Activated CD4-positive, alpha-beta T cell treated with anti-CD3 and anti-CD28 coated beads for 24 hours (primary cell): ENCODE measurements around the gene PGAM2.

ENCODE experiments used
- DNase-seq, 2 donors: peaks; one replicate each; pipeline ENCODE4 v3.0.0-alpha.2; 2020; ENCODE audit warnings: low read depth in 2 of 2

Gene PGAM2

DNA sequence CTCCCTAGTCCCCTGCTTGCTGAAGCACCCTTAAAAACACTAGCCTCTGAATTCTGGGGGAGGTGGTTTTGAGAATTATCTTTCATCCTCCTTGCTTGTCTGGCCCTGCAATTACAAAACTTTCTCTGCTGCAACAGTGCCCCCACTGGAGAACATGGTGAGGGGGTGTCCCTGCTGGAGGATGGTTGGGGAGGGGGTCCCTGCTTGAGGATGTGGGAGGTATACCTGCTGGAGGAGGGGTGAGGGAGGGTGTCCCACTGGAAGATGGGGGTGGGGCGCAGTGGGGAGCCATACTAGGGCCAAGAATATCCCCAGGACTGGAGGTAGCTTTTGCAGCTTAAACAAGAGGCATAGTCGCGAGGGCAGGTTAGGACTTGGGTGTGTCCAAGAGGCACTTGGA, 20.2 kb upstream of the PGAM2 start:
- DNase-seq = no peak

DNA sequence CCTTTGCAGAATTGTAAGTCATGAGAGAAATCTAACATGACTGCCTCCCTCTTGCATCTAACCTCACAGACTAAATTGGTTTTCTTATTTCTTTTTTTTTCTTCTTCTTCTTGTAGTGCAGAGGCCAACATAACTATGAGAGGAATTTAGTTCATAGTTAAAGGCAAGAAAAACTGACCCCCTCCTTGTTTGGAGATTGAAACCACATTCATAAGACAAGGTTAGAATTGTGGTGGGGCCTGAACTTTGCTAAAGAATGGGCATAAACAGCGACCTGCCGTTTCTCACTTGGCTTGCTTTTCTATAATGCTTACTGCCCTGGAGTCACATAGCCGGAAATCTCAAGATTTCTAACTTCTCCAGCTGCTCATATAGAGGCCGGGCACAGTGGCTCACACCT, 19.3 kb upstream of the PGAM2 start:
- no peak for DNase-seq

DNA sequence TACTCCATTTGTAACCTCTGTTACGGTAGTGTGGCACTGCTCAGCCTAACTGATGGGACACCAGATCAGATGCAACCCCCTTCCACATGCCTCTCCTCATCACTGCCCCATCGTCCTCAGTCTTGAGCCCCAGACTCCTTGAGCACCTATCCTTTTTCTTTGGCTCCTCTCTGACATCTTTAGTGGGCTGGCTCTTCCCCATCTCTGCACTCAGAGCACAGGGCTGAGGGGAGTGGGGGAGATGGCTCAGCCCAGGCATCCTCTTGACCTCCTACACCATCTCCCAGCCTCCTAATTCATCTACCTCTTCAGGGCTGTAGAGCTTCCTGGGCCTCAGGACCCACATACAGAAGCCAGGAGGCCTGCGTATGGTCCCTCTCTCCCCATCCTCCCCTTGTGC, 18.4 kb upstream of the PGAM2 start:
- no peak for DNase-seq

DNA sequence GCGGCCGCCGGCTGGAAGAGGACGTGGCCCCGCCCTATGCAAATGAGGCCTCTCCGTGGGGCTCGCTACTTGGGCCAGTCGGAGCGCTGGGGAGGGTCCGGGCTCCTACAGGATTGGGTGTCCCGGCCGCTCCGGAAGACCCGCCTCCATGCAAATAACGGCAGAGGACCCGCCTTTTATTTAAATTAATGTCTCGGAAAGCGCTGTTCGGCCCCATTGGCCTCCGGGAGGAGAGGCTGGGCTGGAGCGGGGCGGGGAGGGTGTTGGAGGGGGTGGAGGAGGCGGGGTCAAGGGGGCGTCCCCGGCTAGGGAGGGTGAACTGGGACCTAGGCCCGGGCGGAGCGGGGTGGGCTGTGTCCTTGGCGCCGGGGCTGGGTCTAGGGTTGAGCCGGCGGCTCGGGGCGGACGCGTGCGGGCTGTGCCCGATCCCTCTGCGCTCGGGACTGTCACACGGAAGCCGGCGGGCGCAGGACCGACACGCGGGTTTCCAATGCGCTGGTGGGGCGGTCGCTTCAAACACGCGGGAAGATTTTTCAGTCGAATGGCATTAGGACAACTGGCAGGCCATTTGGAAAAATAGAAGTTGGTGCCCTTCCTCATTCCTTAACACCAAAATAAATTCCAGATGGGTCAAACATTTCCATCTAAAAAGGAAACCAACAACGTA, 17.3 kb upstream of the PGAM2 start:
- peak; percentile 96 for DNase-seq

DNA sequence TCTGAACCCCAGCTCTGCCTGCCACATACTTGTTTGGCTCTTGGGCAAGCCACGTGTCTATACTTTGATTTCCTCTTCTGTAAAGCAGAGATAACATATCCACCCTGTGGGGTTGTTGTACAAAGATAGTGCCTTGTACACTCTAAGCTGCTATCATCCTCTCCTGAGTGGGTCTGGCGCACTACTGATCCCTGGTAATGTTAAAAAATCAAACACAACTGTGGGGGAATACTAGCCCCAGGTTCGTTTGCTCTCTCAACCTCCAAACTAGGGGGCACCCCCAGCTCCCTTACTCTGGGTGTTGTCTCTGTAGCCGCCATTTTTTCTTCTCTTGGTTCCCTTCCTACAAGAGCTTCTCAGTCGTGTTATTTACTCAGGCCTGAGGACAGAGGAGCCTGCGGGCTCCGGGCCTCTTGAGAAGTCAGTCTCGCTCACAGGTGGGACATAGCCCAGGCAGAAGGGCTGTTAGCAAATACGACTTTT, 15.9 kb upstream of the PGAM2 start:
- no peak for DNase-seq

DNA sequence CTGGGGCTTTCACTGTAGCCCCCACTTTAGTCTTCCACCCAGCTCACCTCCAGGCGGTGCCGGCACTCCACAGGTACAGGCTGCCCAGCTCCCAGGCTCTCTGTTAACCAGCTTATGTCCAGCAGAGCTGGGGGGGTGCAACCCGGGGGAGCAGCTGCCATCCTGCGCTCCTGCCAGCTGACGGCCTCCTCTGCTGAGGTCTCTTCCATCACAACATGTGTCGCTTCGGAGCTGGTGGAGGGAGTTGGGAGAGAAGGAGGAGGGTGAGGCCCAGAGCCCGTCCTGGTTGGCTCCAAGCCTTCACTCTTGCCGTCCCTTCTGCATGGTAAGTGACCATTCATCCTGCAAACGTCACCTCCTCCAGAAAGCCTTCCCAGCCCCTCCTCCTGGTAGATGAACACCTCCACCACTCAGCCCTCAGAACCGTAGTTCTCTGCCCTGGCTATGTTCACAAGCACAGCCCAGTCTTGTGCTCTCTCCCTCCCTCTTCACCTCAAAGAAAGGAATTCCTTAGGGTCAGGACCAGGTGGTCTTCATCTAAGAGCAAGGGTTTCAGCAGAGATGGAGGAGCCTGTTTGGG, 15.4 kb upstream of the PGAM2 start:
- no peak for DNase-seq

DNA sequence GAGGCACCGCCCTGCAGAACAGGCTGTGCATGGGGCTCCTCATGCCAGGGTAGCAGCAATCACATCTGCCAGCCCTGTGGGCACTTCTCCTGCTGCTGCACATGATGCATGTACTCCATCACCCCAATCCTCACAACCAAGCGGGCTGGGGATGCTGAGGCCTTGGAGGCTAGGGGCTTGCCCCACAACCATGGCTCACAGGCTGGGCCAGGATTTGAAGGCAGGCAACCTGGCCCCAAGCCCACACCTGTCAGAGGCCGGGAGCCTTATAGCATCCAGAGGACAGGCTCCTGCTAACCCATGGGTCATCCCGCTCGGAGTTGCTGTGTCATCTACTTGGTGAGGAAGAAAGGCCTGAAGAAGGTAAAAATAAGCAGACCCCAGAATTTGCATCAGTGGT, 14.8 kb upstream of the PGAM2 start:
- DNase-seq = no peak

DNA sequence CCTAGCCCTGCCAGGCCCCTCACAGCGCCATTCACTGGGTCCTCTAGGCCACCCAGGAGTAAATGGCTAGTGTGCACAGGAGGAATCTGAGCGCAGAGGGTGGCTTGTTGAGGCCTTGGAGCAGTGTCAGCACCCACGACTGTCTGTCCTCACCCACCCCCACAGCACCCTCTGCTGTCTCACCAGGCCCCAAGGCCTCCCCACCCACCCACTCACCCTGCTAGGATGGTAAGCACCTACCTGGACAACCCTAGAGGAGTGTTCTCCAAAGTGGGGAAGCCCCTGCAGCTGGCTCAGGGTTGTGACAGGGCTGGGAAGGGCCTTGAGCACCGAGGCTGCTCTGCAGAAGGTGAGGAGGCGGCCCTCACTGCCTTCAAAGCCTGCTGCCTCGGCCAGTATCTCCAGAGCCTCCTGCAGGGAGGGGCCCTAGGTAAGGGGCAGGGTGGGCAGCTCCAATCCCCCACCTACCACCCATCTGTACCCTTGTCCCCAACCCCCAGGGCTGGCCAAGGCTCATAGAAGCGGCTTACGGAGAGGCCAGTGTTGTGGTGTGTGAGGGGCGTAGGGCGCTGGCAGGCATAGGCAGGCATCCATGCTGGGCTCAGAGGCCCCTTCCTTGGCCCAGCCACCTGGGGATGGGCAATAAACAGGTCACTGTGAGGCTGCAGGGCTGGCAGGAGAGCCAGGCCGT, 14.1 kb upstream of the PGAM2 start:
- DNase-seq = no peak

DNA sequence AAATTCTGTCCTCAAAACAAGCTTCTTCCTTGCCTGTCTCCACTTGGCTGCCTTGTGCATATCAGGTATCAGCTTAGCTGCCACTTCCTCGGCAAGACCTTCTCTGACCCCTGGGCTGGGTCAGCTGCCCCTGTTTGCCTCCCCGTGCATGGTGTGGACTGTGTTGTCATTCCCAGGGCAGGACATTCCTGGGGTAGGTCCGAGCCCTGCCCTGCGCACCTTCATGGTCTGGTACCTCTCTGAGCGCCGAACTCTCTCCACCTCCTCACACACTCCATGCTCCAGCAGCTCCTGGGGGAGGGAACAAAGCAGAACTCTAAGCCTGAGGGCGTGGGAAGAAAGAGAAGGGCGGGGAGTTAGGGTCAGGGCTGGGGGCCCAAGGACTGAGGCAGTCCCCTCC, 13.2 kb upstream of the PGAM2 start:
- DNase-seq = no peak

DNA sequence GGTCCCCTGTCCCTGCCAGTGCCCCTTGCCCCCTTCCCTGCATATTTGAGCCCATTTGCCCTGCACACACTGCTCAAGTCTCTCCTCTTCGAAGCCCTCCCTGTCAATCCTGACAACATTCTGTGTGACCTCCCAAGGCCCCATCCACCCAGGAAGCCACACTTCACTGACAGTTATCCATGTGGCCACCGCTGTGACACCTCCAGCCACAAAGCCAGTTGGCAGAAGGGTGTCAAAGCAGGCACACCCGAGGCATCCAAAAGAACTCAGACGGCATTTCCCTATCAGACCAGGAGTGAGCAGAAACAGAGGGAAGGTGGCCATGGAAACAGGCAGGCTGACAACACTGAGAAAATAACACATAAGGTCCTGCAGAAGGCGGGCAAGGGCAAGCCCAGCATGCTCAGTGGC, 12.3 kb upstream of the PGAM2 start:
- no peak for DNase-seq

DNA sequence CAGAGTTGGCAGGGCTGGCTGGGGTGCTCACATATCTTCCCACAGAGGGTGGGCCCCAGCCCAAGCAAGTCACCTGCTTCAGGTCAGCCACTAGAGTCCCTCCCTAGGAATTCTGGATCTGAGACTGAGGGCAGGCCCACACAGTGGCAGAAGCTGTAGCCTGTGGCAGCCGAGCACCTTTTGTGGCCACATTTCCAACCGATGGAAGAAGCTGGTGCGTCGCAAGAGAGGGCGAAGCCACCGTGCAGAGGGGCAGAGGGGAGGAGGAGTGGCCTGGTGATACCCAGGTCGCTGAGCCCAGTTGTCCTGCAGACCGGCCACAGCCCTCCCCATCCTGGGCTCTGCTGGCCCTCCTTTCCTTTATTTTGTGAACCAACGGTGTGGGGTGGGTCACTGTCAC, 11.7 kb upstream of the PGAM2 start:
- DNase-seq = no peak

DNA sequence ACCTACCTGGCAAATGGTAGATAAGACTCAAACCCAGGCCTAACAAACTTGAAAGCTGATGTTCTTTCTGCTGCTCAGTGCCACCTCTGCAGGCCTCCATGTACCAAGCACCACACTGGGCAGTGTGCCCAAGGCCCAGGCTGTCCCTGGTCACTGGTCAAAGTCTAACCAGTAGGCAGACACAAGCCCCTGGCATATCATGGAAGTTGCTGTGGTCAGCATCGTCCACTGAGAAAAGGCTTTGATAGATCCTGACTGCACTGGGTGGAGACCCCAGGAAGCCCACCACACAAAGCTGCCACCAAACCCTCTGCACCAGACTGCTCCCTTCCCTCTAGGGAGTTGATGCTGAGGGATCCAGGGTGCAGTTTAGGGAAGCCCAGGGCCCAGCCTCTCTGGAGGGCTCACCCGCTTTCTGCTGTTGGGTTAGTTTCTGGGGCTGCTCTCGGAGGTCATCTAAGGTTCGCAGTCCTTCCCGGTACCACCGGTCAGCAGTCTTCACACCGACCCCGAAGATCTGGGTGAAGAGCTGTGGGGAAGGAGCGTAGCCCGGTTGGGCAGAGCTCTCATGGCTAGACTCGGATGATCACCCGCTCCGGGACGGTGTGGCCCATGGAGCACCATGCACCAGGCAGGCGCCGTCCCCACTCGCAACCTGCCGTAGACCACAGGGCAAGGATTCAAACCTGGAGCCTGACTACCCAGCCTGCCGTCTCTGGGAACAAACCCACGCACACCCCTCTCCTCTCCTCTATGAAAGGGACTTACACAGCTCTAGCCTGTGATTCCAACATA, 10.9 kb upstream of the PGAM2 start:
- DNase-seq = no peak

DNA sequence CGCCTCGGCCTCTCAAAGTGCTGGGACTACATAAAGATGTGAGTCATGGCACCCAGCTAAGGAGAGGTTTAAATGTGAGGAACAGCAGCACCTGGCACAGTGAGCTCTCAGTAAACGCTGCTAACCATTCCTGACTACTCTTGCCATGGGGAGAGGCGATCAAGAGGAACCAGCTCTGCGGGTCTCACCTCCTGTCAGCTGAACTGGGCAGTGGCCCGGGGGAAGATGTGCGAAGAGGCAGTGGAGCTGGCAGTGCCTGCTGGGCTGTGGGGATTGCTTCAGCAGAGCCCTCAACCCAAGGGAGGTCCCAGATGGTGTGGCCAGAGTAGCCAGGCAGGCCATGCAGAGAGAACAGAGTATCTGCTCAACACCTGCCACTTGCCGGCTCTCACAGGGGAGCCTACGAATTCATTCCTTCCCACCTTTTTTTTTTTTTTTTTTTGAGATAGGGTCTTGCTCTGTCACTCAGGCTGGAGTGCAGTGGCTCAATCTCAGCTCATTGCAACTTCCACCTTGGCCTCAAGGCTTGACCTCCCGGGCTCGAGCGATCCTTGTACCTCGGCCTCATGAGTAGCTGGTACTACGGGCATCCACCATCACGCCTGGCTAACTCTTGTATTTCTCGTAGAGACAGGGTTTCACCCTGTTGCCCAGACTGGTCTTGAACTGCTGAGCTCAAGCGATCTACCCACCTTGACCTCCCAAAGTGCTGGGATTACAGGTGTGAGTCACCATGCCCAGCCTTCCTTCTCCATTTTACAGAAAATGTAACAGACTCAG, 10.1 kb upstream of the PGAM2 start:
- DNase-seq = no peak

DNA sequence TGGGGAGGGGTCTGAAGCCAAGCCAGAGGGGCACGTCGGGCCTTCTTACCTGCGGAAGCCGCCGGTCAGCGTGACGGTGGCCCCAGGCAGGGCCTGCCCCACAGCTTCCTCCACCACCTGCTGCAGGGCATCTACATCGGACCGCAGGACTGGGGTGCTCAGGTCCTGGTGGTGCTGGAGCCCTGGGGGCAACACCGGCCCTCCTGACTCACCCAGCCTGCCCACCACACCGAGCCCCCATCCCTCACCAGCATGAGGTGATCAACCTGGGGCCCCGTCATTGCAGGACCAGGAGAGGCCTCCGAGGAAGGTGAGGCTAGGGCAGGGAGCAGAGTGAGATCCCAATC, 9.0 kb upstream of the PGAM2 start:
- DNase-seq = no peak

DNA sequence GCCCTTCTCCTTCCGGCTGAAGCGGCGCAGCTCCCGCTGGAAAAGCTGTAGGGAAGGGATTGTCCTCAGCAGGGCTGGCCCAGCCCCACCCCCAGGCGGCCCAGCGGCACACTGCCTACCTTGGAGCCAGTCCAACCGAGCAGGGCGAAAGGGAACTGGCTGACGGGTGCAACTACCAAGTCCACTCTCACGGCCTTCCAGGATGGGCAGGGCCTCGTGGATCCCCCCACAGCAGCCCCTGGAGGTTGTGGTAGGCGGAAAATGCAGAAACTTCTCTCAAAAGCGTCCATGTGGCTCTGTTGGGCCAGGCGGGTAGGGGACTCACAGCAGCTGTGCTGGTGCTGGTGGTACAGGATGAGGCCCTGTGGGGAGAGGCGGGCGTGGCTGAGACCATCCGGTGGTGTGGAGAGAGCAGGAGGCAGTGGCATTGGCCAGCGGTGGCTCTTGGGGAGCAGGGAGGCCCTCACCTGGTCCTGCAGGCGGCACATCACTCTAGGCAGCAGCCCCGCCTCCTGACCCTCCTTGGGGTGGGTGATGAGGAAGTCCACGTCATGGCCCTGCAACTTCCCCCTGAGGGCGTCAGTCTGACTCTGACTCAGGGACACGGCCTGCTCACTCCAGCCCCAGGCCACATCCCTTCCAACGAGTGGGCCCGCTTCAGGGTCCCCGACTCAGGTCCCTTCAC, 8.4 kb upstream of the PGAM2 start:
- no peak for DNase-seq

DNA sequence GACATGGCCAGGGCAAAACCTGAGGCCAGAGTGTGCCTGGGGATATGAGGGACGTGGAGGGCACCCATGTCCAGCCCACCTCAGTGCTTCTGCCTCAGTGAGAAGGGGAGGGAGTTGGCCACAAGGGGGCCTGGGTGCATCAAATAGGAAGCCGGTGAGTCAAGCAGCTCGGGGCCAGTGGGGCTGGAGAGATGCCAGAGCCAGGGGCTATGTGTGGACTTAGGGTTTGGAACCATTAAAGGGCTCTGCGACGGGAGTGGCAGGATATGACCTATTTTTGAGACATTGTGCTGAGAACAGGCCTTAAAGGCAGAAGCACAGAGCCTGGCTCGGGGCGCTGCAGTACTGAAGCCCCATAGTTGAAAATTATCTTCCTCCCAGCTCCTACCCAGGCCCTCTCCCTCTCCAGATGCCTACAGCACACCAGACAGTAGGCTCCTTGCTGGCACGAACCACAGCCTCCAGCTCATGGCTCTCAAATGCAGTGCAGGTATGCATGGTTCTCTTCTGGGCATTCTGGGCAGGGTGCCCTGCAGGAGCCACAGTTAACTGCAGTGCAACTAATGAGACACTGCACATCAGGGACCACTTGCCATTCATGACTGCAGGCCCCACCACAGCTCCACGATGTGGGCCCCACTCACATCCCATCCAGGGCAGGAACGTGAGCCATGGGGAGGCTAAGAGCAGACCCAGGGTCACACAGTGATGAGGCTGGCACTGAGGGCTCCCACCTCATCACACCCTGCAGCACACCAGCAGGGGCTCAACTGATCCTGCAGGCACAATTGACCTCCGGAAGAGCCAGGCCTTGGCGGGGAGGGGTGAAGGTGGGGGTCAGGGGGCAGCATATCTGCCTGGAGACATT, 7.2 kb upstream of the PGAM2 start:
- no peak for DNase-seq

DNA sequence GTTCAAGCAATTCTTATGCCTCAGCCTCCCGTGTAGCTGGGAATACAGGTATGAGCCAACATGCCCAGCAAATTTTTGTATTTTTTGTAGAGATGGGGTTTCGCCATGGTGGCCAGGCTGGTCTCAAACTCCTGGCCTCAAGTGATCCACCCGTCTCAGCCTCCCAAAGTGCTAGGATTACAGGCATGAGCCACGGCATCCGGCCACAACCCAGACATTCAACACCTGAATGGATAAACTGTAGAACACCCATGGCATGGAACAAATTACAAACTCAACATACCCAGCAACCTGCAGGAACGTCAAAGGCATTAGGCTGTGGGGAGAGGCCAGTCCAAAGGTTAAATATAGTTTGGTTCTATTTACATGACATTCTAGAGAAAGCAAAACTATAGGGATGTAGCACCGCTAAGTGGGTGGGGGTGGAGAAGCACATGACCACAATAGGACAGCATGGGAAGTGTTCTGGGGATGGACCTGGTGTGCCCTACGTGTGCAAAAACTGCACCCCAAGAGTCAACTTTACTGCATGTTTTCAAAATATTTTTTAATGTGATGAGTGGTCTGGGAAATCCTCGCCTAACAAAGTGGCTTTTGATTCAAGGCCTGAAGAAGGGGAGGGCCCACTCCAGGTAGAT, 6.5 kb upstream of the PGAM2 start:
- no peak for DNase-seq

DNA sequence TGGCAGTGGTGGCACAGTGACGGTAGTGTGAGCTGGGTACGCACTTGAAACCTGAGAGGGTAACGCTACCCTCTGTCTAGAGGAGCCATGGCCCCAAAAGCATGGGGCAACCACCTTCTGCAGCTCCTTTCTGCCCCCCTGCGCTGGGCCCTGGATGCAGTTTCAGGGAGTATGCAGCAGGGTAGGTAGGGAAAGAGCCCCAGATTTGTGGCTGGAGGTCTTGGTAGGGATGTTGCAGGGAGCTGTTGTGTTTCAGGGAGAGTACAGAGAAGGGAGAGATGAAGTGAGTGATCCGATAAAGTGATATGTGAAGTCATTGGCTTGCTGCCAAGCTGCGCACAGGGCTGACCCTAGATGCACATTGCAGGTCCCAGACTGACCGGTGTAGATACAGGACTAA, 2.7 kb upstream of the PGAM2 start:
- DNase-seq = no peak

DNA sequence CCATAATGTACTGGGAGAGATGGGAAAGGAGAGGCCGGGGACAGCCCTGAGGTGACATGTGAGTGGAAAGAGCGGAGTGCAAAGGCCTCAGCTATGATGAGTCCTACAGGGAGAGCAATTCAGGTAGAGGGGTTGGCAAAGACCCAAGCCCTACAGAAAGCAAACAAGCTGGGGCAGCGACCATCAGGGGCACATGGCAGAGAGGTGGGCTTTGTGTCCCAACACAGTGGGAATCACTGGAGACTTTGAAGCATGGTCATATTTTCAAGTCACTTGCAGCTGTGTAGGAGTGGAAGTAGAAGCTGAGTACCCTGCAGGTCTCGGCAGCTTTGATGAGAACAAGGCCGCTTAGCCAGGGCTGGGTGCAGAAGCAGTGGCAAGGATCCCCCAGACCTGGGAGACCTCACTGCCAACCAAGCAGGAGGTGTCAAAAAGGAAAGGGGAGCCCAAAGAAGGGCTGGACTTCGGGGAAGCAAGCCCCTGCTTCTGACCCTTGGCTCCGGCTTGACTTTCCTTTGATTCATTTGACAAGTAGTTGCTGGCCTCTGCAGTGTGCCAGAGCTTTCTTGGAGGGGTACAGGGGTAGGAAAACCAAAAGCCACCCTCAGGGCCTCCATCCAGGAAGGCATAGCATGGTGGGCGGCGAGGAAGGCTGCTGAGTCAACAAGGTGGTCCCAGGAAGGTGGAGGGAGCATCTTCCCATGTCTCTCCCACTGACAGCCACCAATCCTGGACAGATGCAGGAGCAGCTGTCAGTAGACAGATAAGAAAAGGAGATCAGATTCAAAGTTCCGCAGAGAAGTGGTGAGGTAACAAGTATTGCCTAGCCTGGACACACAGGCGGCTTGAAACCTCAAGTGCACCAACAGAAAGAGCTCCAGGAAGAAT, 1.9 kb upstream of the PGAM2 start:
- no peak for DNase-seq
